AG10803 (cell line): ENCODE measurements around the gene CTDSPL.

Source experiments
- DNase-seq: peaks from one replicate; pipeline ENCODE4 v3.0.0; 2010; ENCODE audit warnings: low read depth
- H3K4me3 ChIP-seq: 2 replicates; pipeline ENCODE4 v1.5.1; 2011; ENCODE audit warnings: mild to moderate bottlenecking, low read length, control low read depth
- CTCF ChIP-seq: conservative IDR thresholded peaks from 2 replicates; pipeline ENCODE4 v1.5.1; 2011; ENCODE audit warnings: mild to moderate bottlenecking, low read length, control low read depth, inconsistent platforms

Gene CTDSPL

GRCh38 chr3:38022896-38023709 lies 161.4 kb downstream of the CTDSPL start:
- DNase-seq = no peak
- no peak overlapping the region for H3K4me3 ChIP-seq
- TF ChIP-seq CTCF = no peak

DNA sequence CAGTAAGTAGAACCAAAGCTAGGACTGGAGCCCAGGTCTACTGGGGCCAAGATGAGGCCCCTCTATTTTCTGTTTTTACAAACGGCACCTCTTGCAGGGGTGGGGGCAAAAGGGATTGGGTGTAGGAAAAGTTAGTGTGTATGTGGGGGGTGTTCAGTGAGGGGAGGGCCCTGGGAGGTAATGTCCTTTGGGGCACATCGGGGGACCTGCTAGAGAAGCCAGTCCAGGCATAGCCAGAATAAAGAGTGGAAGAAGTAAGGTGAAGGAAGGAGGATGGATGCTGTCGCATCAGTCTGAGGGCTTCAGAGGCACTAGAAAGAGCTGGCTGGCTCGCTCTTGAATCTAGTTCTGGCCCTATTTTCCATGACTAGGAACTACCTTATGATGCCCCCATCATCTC lies 165.2 kb downstream of the CTDSPL start:
- no peak overlapping the region for H3K4me3 ChIP-seq
- no peak for DNase-seq
- no peak for TF ChIP-seq CTCF

DNA sequence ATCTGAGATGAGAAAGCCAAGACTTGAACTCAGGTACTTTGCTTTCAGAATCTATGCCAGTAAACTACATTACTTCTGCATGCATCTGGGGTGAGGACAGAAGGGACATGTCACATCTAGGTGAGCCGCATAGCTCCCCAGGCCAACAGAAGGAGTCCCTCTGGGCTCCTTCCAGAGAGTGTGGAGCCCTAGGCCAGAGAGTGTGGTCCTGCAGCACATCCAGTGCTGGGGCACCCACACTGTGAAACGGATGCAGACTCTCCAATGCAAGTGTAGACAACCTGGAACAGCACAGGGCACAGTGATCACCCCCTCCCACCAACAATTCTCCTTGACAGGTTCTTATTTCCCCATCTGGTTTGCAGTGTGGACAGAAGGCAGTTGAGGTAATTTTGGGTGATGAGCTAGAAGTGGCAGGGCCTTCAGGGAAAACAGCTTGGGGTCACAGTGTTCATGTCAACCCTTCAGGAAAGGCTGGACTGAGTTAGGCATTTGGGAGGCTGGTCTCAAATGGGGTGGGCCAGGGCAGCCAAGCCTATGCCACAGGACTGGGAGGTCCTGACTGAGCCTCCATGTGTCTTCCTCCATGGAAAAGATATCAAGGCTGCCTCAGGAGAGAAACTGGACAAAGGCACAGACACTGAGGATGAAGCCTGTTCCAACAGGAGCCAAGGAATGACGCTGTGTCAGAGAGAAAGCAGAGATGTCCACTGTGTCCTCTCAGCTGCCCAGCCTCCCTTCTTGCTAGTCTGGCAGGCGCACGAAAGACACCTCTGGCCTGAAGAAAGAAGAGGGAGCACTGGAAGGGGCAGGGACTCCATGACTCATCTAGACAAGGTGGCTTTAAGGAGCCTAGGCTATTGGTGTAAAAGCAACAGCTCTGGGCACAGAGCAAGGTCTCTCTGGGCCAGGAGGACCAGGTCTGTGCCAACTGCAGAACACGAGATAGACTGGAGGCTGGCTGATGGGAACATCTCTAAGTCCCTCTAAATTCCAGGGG lies 166.1 kb downstream of the CTDSPL start:
- H3K4me3 ChIP-seq = no peak overlapping the region
- TF ChIP-seq CTCF = no peak
- no peak for DNase-seq

DNA sequence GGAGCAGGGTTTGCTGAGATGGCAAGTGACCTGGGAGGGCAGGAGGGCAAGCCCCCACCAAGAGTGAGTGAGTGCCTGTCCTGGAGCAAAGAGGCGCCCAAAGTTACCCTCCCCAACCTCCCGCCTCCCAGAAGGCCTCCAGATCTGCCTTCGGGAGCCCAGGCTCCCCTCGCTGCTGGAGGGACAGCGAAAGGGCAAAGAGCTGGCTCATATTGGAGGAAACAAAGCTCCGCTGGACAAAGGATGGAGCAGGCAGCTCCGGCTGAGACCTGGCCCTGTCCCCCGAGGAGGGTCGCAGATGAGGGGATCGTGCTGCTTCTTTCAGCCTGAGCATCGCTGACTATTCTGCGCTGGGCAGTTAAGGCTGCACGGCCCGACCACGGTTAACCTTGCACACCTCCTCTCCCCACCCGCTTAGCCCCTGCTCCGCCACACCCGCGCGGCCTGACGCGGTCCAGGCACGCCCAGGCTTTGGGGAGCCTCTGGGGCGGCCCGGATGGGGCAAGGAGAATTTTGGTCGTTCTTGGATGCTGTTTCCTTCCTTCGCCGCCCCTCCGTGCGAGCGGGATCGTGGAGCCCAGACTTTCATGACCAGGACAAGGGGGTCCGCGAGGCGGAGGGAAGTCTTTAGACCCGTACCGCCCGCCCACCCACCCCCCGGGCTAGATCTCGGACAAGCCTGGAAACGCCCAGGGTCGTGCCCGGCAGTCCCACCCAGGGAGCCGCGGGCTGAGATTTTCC lies 167.1 kb downstream of the CTDSPL start:
- TF ChIP-seq CTCF = no peak
- no peak for DNase-seq
- H3K4me3 ChIP-seq = peak overlapping the region; percentile 72

DNA sequence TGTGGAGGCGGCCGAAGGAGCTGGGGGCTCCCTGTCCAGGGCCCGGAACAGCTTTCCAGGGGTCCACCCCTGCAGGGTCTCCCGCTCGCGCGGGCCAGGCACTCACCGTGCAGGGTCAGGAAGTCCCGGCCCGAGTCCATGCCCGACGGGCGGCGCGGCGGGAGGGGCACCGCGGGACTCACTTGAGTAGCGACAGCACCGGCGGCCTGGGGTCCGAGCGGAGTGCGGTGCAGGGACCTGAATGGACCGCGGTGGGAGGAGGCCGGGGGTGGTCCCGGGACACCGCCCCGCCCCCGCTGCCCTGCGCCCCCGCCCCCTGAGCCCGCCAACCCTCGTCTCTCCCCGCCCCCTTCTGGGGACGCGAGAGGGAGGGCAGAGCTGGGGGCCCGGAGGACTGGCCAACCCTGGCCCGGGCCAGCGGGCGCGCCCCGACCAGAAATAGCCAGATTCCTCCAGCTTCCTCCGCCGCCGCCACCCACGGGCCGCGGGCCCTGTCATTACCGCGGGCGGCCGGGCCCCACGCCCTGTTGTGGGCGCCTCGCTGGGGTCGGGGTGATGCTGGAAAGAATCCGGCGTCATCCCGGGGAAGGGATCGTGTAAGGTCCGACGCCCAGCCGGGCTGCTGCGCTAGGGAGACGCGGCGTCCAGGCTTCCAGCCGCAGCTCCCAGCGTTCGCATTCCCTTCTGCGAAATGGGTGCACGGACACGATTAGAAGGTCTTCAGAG lies 167.9 kb downstream of the CTDSPL start, which contains the start of gene PLCD1:
PLCD1 (minus strand) TSS at position 243 of the 726 bp plus-strand sequence; CDS start at position 140, 103 bp downstream.
- H3K4me3 ChIP-seq = peak within 1 kb of the TSS; percentile 72
- TF ChIP-seq CTCF = no peak
- DNase-seq = peak; percentile 66

GRCh38 chr3:38030126-38031021 lies 168.7 kb downstream of the CTDSPL start:
- no peak for TF ChIP-seq CTCF
- DNase-seq = no peak
- H3K4me3 ChIP-seq = peak overlapping the region; percentile 72
